H1 (cell line): ENCODE data around the gene DDX55. TPM values are rescaled to one million over a fixed set of nuclear protein-coding genes. Genes with fewer than 3 reads are reported as not detected.

Experiments
- CTCF ChIA-PET: fragments of 300-600 bp; sonication (Branson Sonifier 250); formaldehyde crosslinking; loops from one replicate; lab custom pipeline; 2021; ENCODE audit not compliant: partially characterized antibody; lab: Charles Lee
- POLR2A ChIA-PET: fragments of 300-600 bp; sonication (Branson Sonifier 250); formaldehyde crosslinking; loops from one replicate; lab custom pipeline; 2021; ENCODE audit warnings: inconsistent platforms; ENCODE audit not compliant: partially characterized antibody; lab: Charles Lee
- DNase-seq, 2 experiments: peaks; one replicate each; pipeline versions ENCODE4 v3.0.0 to v3.0.0-alpha.2; 2010 to 2022; ENCODE audit warnings: low spot score in 2 of 2, low read depth in 1 of 2, mixed read lengths in 1 of 2
- FAIRE-seq: peaks from 2 replicates; lab custom pipeline; 2011; peaks lifted over from hg19 to GRCh38; lab: Jason Lieb, UNC
- H2AFZ ChIP-seq: 2 replicates; pipeline ENCODE4 v1.8.1; 2012; ENCODE audit warnings: low read length, inconsistent platforms
- H2AK5ac ChIP-seq: 2 replicates; pipeline ENCODE4 v1.6.1; 2013; ENCODE audit warnings: low read depth, low read length
- H2BK120ac ChIP-seq: replicated peaks from 2 replicates; pipeline ENCODE3; 2013; ENCODE audit warnings: low read depth, low read length, inconsistent platforms
- H2BK12ac ChIP-seq: 2 replicates; pipeline ENCODE4 v1.6.1; 2013; ENCODE audit warnings: low read depth, low read length
- H2BK15ac ChIP-seq: 2 replicates; pipeline ENCODE4 v1.6.1; 2013; ENCODE audit warnings: low read length
- H2BK20ac ChIP-seq: 2 replicates; pipeline ENCODE4 v1.6.1; 2013; ENCODE audit warnings: low read length
- H2BK5ac ChIP-seq: 2 replicates; pipeline ENCODE4 v1.6.1; 2013; ENCODE audit warnings: low read depth, low read length
- H3K14ac ChIP-seq: 2 replicates; pipeline ENCODE4 v1.6.1; 2013; ENCODE audit warnings: inconsistent platforms; ENCODE audit not compliant: insufficient read length
- H3K18ac ChIP-seq: 2 replicates; pipeline ENCODE4 v1.6.1; 2013; ENCODE audit warnings: low read length; ENCODE audit errors: extremely low read depth
- H3K23ac ChIP-seq: 2 replicates; pipeline ENCODE4 v1.6.1; 2013; ENCODE audit warnings: inconsistent platforms; ENCODE audit not compliant: insufficient read length
- H3K23me2 ChIP-seq: 2 replicates; pipeline ENCODE4 v1.6.1; 2013; ENCODE audit warnings: low read depth, low read length
- H3K27ac ChIP-seq: 2 replicates; pipeline ENCODE4 v1.6.1; 2011; ENCODE audit warnings: low read depth, low read length, inconsistent platforms
- H3K27me3 ChIP-seq, 4 experiments: replicated peaks in 1 of 4; 1 replicate in 1 of 4; 2 replicates in 3 of 4; pipeline versions ENCODE4 v1.6.1 to v1.8.1; 2011 to 2013; ENCODE audit warnings: low read length in 3 of 4, mild to moderate bottlenecking in 3 of 4, inconsistent platforms in 2 of 4, mixed read lengths in 2 of 4, moderate library complexity in 1 of 4; ENCODE audit not compliant: control insufficient read depth in 3 of 4, insufficient read depth in 3 of 4; ENCODE audit errors: extremely low read depth in 1 of 4
- H3K36me3 ChIP-seq, 4 experiments: 2 replicates each; pipeline versions ENCODE4 v1.6.1 to v1.8.1; 2011 to 2013; ENCODE audit warnings: mild to moderate bottlenecking in 4 of 4, low read length in 3 of 4, moderate library complexity in 2 of 4, control low read depth in 1 of 4, inconsistent platforms in 1 of 4; ENCODE audit not compliant: insufficient read depth in 4 of 4, control insufficient read depth in 2 of 4
- H3K4ac ChIP-seq: replicated peaks from 2 replicates; pipeline ENCODE3; 2013; ENCODE audit warnings: low read length, low read depth, mixed read lengths, inconsistent platforms; ENCODE audit not compliant: insufficient read length
- H3K4me1 ChIP-seq, 4 experiments: replicated peaks in 1 of 4; 1 replicate in 1 of 4; 2 replicates in 3 of 4; pipeline versions ENCODE4 v1.6.1 to v1.8.1; 2011 to 2013; ENCODE audit warnings: low read length in 3 of 4, inconsistent platforms in 2 of 4, mixed read lengths in 1 of 4; ENCODE audit not compliant: insufficient read depth in 4 of 4, control insufficient read depth in 3 of 4
- H3K4me2 ChIP-seq, 2 experiments: 2 replicates each; pipeline versions ENCODE4 v1.6.1 to v1.8.1; 2011 to 2013; ENCODE audit warnings: low read depth in 2 of 2, low read length in 2 of 2, control low read depth in 1 of 2, inconsistent platforms in 1 of 2, mild to moderate bottlenecking in 1 of 2; ENCODE audit not compliant: insufficient read depth in 1 of 2
- H3K4me3 ChIP-seq, 4 experiments: fragments of 200-600, 300-600 bp in 1 of 4; sonication (generic), shearing (Covaris generic), sonication (Bioruptor Twin) in 1 of 4; 2 replicates each; pipeline versions ENCODE4 v1.5.1 to v1.8.1; 2011 to 2016; ENCODE audit warnings: low read length in 4 of 4, low read depth in 3 of 4, control low read depth in 2 of 4, inconsistent platforms in 2 of 4, mild to moderate bottlenecking in 2 of 4, mixed read lengths in 1 of 4, moderate library complexity in 1 of 4; ENCODE audit not compliant: insufficient read depth in 2 of 4; ENCODE audit errors: extremely low read depth in 1 of 4
- H3K56ac ChIP-seq: replicated peaks from 2 replicates; pipeline ENCODE3; 2013; ENCODE audit warnings: low read depth, mild to moderate bottlenecking, mixed read lengths, low read length, inconsistent platforms; ENCODE audit not compliant: insufficient read length
- H3K79me1 ChIP-seq: 2 replicates; pipeline ENCODE4 v1.6.1; 2013; ENCODE audit warnings: low read depth, low read length, control low read depth
- H3K79me2 ChIP-seq, 2 experiments: 2 replicates each; pipeline versions ENCODE4 v1.6.1 to v1.8.1; 2012 to 2013; ENCODE audit warnings: low read length in 2 of 2, mild to moderate bottlenecking in 2 of 2, inconsistent platforms in 1 of 2; ENCODE audit not compliant: insufficient read depth in 2 of 2, control insufficient read depth in 1 of 2
- H3K9ac ChIP-seq, 4 experiments: replicated peaks in 1 of 4; 1 replicate in 1 of 4; 2 replicates in 3 of 4; pipeline versions ENCODE4 v1.6.1 to v1.8.1; 2011 to 2013; ENCODE audit warnings: low read depth in 3 of 4, low read length in 3 of 4, control low read depth in 2 of 4, mild to moderate bottlenecking in 2 of 4, moderate library complexity in 2 of 4, inconsistent platforms in 1 of 4; ENCODE audit errors: extremely low read depth in 1 of 4
- H3K9me3 ChIP-seq, 2 experiments: 2 replicates each; pipeline versions ENCODE4 v1.6.1 to v1.8.1; 2012 to 2013; ENCODE audit warnings: mild to moderate bottlenecking in 2 of 2, moderate library complexity in 2 of 2, control low read depth in 1 of 2, inconsistent platforms in 1 of 2, low read depth in 1 of 2, low read length in 1 of 2, mixed read lengths in 1 of 2; ENCODE audit not compliant: insufficient read depth in 2 of 2
- H4K20me1 ChIP-seq, 2 experiments: replicated peaks in 1 of 2; 2 replicates each; pipeline versions ENCODE3 to v1.8.1; 2011 to 2013; ENCODE audit warnings: inconsistent platforms in 2 of 2, low read length in 2 of 2, mild to moderate bottlenecking in 1 of 2; ENCODE audit not compliant: insufficient read depth in 2 of 2, control insufficient read depth in 1 of 2
- H4K5ac ChIP-seq: 2 replicates; pipeline ENCODE4 v1.6.1; 2013; ENCODE audit warnings: low read length, low read depth, mixed read lengths, inconsistent platforms; ENCODE audit not compliant: insufficient read length
- H4K8ac ChIP-seq: 2 replicates; pipeline ENCODE4 v1.8.0; 2013; ENCODE audit warnings: mild to moderate bottlenecking, moderate library complexity, low read length, inconsistent platforms; ENCODE audit not compliant: insufficient read depth; ENCODE audit errors: extremely low read depth
- H4K91ac ChIP-seq: replicated peaks from 2 replicates; pipeline ENCODE3; 2013; ENCODE audit warnings: low read length, mixed read lengths, inconsistent platforms; ENCODE audit not compliant: insufficient read length
- CBX8 ChIP-seq: fragments of 300-800, 300-1000 bp; sonication (generic); IDR thresholded peaks from 2 replicates; pipeline ENCODE4 v1.7.1; 2016; ENCODE audit warnings: low read depth, low read length, borderline replicate concordance
- CHD1 ChIP-seq: IDR thresholded peaks from 2 replicates; pipeline ENCODE4 v1.6.1; 2012; ENCODE audit warnings: low read depth, low read length, improper control_type of control experiment
- EP300 ChIP-seq, 2 experiments: IDR thresholded peaks; 1 replicate in 1 of 2; 2 replicates in 1 of 2; pipeline ENCODE4 v1.6.1; 2011 to 2012; ENCODE audit warnings: low read depth in 2 of 2, low read length in 2 of 2, mild to moderate bottlenecking in 2 of 2, borderline replicate concordance in 1 of 2, inconsistent platforms in 1 of 2, moderate library complexity in 1 of 2
- EZH2 ChIP-seq: fragments of 200-600 bp; sonication (generic); IDR thresholded peaks from 2 replicates; pipeline ENCODE4 v1.7.1; 2012; ENCODE audit warnings: low read depth, mild to moderate bottlenecking, moderate library complexity, low read length, inconsistent platforms; ENCODE audit not compliant: severe bottlenecking
- FOSL1 ChIP-seq: IDR thresholded peaks from 2 replicates; pipeline ENCODE4 v1.6.1; 2011; ENCODE audit warnings: mild to moderate bottlenecking, low read depth, low read length, moderate library complexity; ENCODE audit not compliant: insufficient read depth
- GABPA ChIP-seq: IDR thresholded peaks from 2 replicates; pipeline ENCODE4 v1.6.1; 2011; ENCODE audit warnings: mild to moderate bottlenecking, low read length, moderate library complexity, borderline replicate concordance; ENCODE audit not compliant: insufficient read depth
- HDAC2 ChIP-seq, 2 experiments: fragments of 300-600 bp in 1 of 2; sonication (generic) in 1 of 2; IDR thresholded peaks; 2 replicates each; pipeline ENCODE4 v1.6.1; 2011 to 2012; ENCODE audit warnings: low read depth in 2 of 2, low read length in 2 of 2, mild to moderate bottlenecking in 2 of 2, moderate library complexity in 2 of 2, borderline replicate concordance in 1 of 2, inconsistent platforms in 1 of 2
- POLR2AphosphoS5 ChIP-seq: IDR thresholded peaks from 2 replicates; pipeline ENCODE4 v1.6.1; 2011; ENCODE audit warnings: low read depth, low read length
- RAD21 ChIP-seq, 2 experiments: IDR thresholded peaks in 1 of 2; conservative IDR thresholded peaks in 1 of 2; 2 replicates each; pipeline ENCODE4 v1.6.1; 2011; ENCODE audit warnings: low read depth in 2 of 2, low read length in 2 of 2, improper control_type of control experiment in 1 of 2, inconsistent platforms in 1 of 2, mild to moderate bottlenecking in 1 of 2, moderate library complexity in 1 of 2
- RFX5 ChIP-seq: IDR thresholded peaks from 2 replicates; pipeline ENCODE4 v1.6.1; 2011; ENCODE audit warnings: low read depth, low read length, improper control_type of control experiment, borderline replicate concordance
- SIRT6 ChIP-seq: IDR thresholded peaks from one replicate; pipeline ENCODE4 v1.7.1; 2012; ENCODE audit warnings: low read length, inconsistent platforms
- SUZ12 ChIP-seq: fragments of 200-600 bp; sonication (generic); IDR thresholded peaks from 2 replicates; pipeline ENCODE4 v1.6.1; 2012; ENCODE audit warnings: mild to moderate bottlenecking, inconsistent platforms, low read length, moderate library complexity, mixed read lengths
- YY1 ChIP-seq: IDR thresholded peaks from 2 replicates; pipeline ENCODE4 v1.6.1; 2011; ENCODE audit warnings: low read depth, mild to moderate bottlenecking, low read length
- WGBS, 2 experiments: shearing (Covaris generic) in 1 of 2; methylation state at CpG; one replicate each; pipeline versions ENCODE4 v1.1.6 to v1.1.7; 2013 to 2015; ENCODE audit warnings: low lambda C conversion rate in 2 of 2, mixed read lengths in 2 of 2, inconsistent platforms in 1 of 2, low coverage in 1 of 2, missing lambda C conversion rate in 1 of 2; ENCODE audit not compliant: insufficient replicate concordance in 2 of 2, insufficient coverage in 1 of 2, insufficient read length in 1 of 2; ENCODE audit errors: extremely low coverage in 1 of 2, missing lambda C conversion rate in 1 of 2; 5-methylcytosine and 5-hydroxymethylcytosine counted together
- polyA plus RNA-seq, 7 experiments: library from polyadenylated mRNA; depleted of rRNA in 3 of 7; stranded (reverse) in 5 of 7; unstranded in 2 of 7; fragments of >200 nt in 5 of 7; fragments of 200-250 nt in 2 of 7; gene quantifications; 1 replicate in 5 of 7; 2 replicates in 1 of 7; 4 replicates in 1 of 7; pipeline versions ENCODE4 v1.2.1 to v1.2.3, GENCODE V29; 2011 to 2013; ENCODE audit warnings: missing spikeins in 2 of 7, mixed read lengths in 2 of 7
- total RNA-seq: library from RNA; stranded (reverse); fragmentation: NEBNext Ultra II Directional; extraction: Animal tissue kit (Norgen Biotek cat#: 25700); gene quantifications from 2 replicates; pipeline ENCODE4 v1.2.1, GENCODE V29; 2021

DDX55 gene
- total and polyA plus RNA-seq, 2 of the 8 experiments (the other 6 are each of a cell fraction or from before 2014, with no cell fraction given): 25.8 to 37.7 TPM

DNA sequence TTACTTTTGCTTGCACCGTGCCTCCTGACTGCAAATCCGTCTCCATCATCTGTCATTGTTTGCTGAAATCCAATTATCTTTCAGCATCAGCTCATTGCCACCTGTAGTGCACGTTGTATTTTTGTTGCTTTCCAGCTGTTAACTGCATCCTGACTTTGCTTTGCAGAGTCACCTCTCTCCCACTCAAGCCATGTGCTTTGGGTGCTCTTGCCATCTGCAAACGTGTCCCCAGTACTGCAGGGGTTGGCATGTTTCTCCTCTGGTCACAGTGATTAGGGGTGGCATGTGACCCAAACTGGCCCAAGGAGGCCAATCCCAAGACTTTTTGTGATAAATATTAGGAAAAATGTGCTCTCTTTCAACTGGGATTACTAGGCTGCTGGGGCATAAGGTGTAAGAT is 28.0 kb upstream of the DDX55 start:
- no peak overlapping the region for H2BK120ac ChIP-seq
- DNase-seq (no peak), FAIRE-seq (no peak)
- H3K79me1 ChIP-seq: no peaks in the 10 kb centered on the region; the same call in 1 of the 2 replicates
- no peak overlapping the region for H2AFZ ChIP-seq
- ChIA-PET CTCF (interaction anchor here (1.1 to 3.8 kb wide), 2 partner anchors 9 to 140 kb away, joined by 3 to 25 read pairs; no protein-coding TSS in a partner anchor), POLR2A (interaction anchor here (1.2 to 2.6 kb wide), 2 partner anchors 10 to 35 kb away, joined by 3 to 8 read pairs; partner anchors contain the start of gene TMED2)
- H3K36me3 ChIP-seq: no peaks in the 10 kb centered on the region
- peak overlapping the region; percentile 40 for H4K91ac ChIP-seq
- H3K4ac ChIP-seq: no peak overlapping the region
- H3K79me2 ChIP-seq: no peaks in the 10 kb centered on the region
- WGBS, 2 experiments: 84% methylated on average over 4 of the region's 4 CpGs; no CpG with 5 or more reads in 1 of the 2 experiments
- no peak overlapping the region for H3K4me3 ChIP-seq
- H2BK12ac ChIP-seq: no peak overlapping the region
- H3K27me3 ChIP-seq: no peaks in the 10 kb centered on the region
- H2BK15ac ChIP-seq: no peak overlapping the region
- H3K18ac ChIP-seq: no peak overlapping the region
- H4K5ac ChIP-seq: no peak overlapping the region
- no peak overlapping the region for H2BK20ac ChIP-seq
- H3K9ac ChIP-seq: peak overlapping the region in 1 of 4 experiments; percentile 40; a peak in 1 of 7 replicates
- no peak overlapping the region for H3K14ac ChIP-seq
- no peak overlapping the region for H4K8ac ChIP-seq
- H3K4me2 ChIP-seq: no peak overlapping the region
- no peak overlapping the region for H3K27ac ChIP-seq
- no peak overlapping the region for H2AK5ac ChIP-seq
- no peak overlapping the region for H2BK5ac ChIP-seq
- no peaks in the 10 kb centered on the region; the same call in 1 of the 2 replicates for H3K23me2 ChIP-seq
- peaks cover 0 to 2% of the 10 kb centered on the region in 2 experiments; a peak in 1 of 4 replicates for H3K9me3 ChIP-seq
- H3K23ac ChIP-seq: no peak overlapping the region
- H3K56ac ChIP-seq: no peak overlapping the region
- H4K20me1 ChIP-seq: no peaks in the 10 kb centered on the region
- no peaks in the 10 kb centered on the region for H3K4me1 ChIP-seq
- no peak for TF ChIP-seq FOSL1
- no peak for TF ChIP-seq EP300 (IDR thresholded peaks at IDR 0.05; ENCODE audit: borderline replicate concordance in 1 of 2, low read depth in 2 of 2, low read length in 2 of 2)
- no peak for TF ChIP-seq EZH2
- no peak for TF ChIP-seq SUZ12
- TF ChIP-seq YY1: no peak
- no peak for TF ChIP-seq HDAC2 (IDR thresholded peaks at IDR 0.05; ENCODE audit: borderline replicate concordance in 1 of 2, low read depth in 2 of 2, low read length in 2 of 2)
- no peak for TF ChIP-seq CBX8
- no peak for TF ChIP-seq RFX5
- no peak for TF ChIP-seq CHD1
- no peak for TF ChIP-seq GABPA
- TF ChIP-seq POLR2AphosphoS5: no peak
- TF ChIP-seq SIRT6: no peak
- TF ChIP-seq RAD21 (IDR thresholded peaks at IDR 0.05 in 1 of 2, conservative IDR thresholded peaks at IDR 0.05 in 1 of 2; ENCODE audit: low read depth in 2 of 2, low read length in 2 of 2): no peak
